T-cell (primary cell): ENCODE data around the gene NPHP3. TPM values are rescaled to one million over a fixed set of nuclear protein-coding genes. Genes with fewer than 3 reads are reported as not detected.

ENCODE experiments used
- ATAC-seq, 4 experiments: fragments of 200-7000 bp in 3 of 4; fragments of 150-1000 bp in 1 of 4; cut with Tn5 transposase; replicated peaks in 1 of 4; 1 replicate in 3 of 4; 2 replicates in 1 of 4; pipeline ENCODE4 v1.10.0; 2021; ENCODE audit warnings: moderate library complexity in 3 of 4, mild to moderate bottlenecking in 2 of 4, moderate number of reproducible peaks in 1 of 4
- CTCF ChIA-PET, 2 donors: fragments of 300-600 bp; sonication (Branson Sonifier 250); formaldehyde crosslinking; loops; one replicate each; lab custom pipeline; 2022; ENCODE audit warnings: antibody characterized with exemption in 2 of 2; lab: Charles Lee
- POLR2A ChIA-PET, 2 donors: fragments of 300-600 bp; sonication (Branson Sonifier 250); formaldehyde crosslinking; loops; one replicate each; lab custom pipeline; 2022; ENCODE audit warnings: antibody characterized with exemption in 2 of 2; lab: Charles Lee
- DNase-seq, 35 experiments: peaks; one replicate each; pipeline versions ENCODE4 v3.0.0 to v3.0.0-alpha.2; 2013 to 2023
- H3K27ac ChIP-seq: one replicate; pipeline ENCODE4 v1.5.1; 2013; ENCODE audit warnings: low read length
- H3K27me3 ChIP-seq, 2 experiments: replicated peaks in 1 of 2; 1 replicate in 1 of 2; 2 replicates in 1 of 2; pipeline versions ENCODE4 v1.6.1 to v1.7.0; 2013; ENCODE audit warnings: low read length in 1 of 2, mixed read lengths in 1 of 2; ENCODE audit not compliant: control insufficient read depth in 2 of 2, insufficient read depth in 2 of 2; ENCODE audit errors: extremely low read depth in 1 of 2
- H3K36me3 ChIP-seq, 2 donors: 1 replicate in 1 of 2; 2 replicates in 1 of 2; pipeline versions ENCODE4 v1.6.1 to v1.7.0; 2013; ENCODE audit warnings: low read length in 1 of 2; ENCODE audit not compliant: control insufficient read depth in 2 of 2, insufficient read depth in 1 of 2; ENCODE audit errors: extremely low read depth in 1 of 2
- H3K4me1 ChIP-seq, 2 experiments: 1 replicate in 1 of 2; 2 replicates in 1 of 2; pipeline versions ENCODE4 v1.6.1 to v1.7.0; 2013; ENCODE audit warnings: low read length in 2 of 2, mixed read lengths in 1 of 2; ENCODE audit not compliant: insufficient read depth in 2 of 2, control insufficient read depth in 1 of 2; ENCODE audit errors: extremely low read depth in 1 of 2
- H3K4me3 ChIP-seq, 2 donors: 1 replicate in 1 of 2; 2 replicates in 1 of 2; pipeline versions ENCODE4 v1.5.1 to v1.7.0; 2013; ENCODE audit warnings: mild to moderate bottlenecking in 2 of 2, low read length in 1 of 2, moderate library complexity in 1 of 2; ENCODE audit not compliant: control insufficient read depth in 1 of 2; ENCODE audit errors: extremely low read depth in 1 of 2
- H3K9me3 ChIP-seq: 2 replicates; pipeline ENCODE4 v1.7.0; 2013
- H3K27ac Mint-ChIP-seq, 2 donors: one replicate each; pipeline ENCODE4 v1.8.0; 2020 to 2021; ENCODE audit warnings: mild to moderate bottlenecking in 2 of 2, mixed read lengths in 2 of 2
- H3K27me3 Mint-ChIP-seq, 2 donors: one replicate each; pipeline ENCODE4 v1.8.0; 2021 to 2022; ENCODE audit warnings: mixed read lengths in 2 of 2
- H3K36me3 Mint-ChIP-seq: one replicate; pipeline ENCODE4 v1.8.0; 2021; ENCODE audit warnings: mixed read lengths
- H3K4me1 Mint-ChIP-seq, 3 donors: one replicate each; pipeline ENCODE4 v1.8.0; 2020 to 2022; ENCODE audit warnings: mixed read lengths in 3 of 3, mild to moderate bottlenecking in 1 of 3
- H3K4me3 Mint-ChIP-seq, 3 donors: one replicate each; pipeline ENCODE4 v1.8.0; 2020 to 2022; ENCODE audit warnings: mild to moderate bottlenecking in 3 of 3, mixed read lengths in 3 of 3, moderate library complexity in 3 of 3
- H3K9me3 Mint-ChIP-seq, 3 donors: one replicate each; pipeline ENCODE4 v1.8.0; 2020 to 2022; ENCODE audit warnings: mixed read lengths in 3 of 3
- WGBS: methylation state at CpG from one replicate; pipeline ENCODE4 v1.1.5; 2013; ENCODE audit warnings: missing lambda C conversion rate; ENCODE audit not compliant: insufficient coverage; 5-methylcytosine and 5-hydroxymethylcytosine counted together
- total RNA-seq, 35 experiments: library from RNA in 6 of 35; stranded (reverse) in 6 of 35; fragments of 120-200 nt in 1 of 35; gene quantifications; one replicate each; pipeline versions ENCODE4 v1.2.1 to v1.2.4 and lab custom pipeline; 2013 to 2026

Gene NPHP3, protein sequence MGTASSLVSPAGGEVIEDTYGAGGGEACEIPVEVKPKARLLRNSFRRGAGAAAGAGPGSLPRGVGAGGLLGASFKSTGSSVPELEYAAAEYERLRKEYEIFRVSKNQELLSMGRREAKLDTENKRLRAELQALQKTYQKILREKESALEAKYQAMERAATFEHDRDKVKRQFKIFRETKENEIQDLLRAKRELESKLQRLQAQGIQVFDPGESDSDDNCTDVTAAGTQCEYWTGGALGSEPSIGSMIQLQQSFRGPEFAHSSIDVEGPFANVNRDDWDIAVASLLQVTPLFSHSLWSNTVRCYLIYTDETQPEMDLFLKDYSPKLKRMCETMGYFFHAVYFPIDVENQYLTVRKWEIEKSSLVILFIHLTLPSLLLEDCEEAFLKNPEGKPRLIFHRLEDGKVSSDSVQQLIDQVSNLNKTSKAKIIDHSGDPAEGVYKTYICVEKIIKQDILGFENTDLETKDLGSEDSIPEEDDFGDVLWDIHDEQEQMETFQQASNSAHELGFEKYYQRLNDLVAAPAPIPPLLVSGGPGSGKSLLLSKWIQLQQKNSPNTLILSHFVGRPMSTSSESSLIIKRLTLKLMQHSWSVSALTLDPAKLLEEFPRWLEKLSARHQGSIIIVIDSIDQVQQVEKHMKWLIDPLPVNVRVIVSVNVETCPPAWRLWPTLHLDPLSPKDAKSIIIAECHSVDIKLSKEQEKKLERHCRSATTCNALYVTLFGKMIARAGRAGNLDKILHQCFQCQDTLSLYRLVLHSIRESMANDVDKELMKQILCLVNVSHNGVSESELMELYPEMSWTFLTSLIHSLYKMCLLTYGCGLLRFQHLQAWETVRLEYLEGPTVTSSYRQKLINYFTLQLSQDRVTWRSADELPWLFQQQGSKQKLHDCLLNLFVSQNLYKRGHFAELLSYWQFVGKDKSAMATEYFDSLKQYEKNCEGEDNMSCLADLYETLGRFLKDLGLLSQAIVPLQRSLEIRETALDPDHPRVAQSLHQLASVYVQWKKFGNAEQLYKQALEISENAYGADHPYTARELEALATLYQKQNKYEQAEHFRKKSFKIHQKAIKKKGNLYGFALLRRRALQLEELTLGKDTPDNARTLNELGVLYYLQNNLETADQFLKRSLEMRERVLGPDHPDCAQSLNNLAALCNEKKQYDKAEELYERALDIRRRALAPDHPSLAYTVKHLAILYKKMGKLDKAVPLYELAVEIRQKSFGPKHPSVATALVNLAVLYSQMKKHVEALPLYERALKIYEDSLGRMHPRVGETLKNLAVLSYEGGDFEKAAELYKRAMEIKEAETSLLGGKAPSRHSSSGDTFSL (N-terminal part only)
- total RNA-seq (10 to 100 TPM; 28.2 to 60.8 (median 52.1) TPM), total RNA-seq (lab: John Stamatoyannopoulos, UW) (2.6 to 45.7 (median 13.9) reads per million in 29 experiments)
- total RNA-seq (2013), result 36.2 TPM

DNA sequence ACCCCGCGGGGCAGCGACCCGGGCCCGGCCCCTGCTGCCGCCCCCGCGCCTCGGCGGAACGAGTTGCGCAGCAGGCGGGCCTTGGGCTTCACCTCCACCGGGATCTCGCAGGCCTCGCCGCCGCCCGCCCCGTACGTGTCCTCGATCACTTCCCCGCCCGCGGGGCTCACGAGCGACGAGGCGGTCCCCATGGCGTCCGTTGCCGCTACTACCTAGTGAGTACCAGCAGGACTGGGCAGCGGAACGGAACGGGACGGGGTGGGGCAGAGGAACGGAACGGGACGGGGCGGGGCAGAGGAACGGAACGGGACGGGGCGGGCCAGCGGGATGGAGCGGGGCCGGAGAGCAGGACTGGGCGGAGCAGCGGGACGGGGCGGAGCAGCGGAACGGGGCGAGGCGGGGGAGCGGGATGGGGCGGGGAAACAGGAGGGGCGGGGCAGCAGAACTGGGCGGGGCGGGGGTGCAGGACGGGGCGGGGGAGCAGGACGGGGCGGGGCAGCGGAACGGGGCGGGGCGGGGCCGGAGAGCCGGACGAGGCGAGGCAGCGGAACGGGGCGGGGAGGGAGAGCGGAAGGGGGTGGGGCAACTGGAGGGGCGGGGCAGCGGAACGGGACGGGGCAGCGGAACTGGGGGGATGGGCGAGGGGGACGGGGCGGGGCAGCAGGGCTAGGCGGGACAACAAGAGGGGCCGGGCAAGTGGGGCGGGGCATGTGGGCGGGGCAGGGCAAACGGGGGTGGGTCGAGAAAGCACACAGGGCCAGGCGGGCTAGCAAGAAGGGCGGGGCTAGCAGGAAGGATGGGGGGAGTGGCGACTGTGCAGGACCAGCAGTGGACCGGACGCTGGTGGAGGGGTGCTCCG lies at the start of gene NPHP3:
NPHP3 (minus strand) TSS at position 245 of the 859 bp plus-strand sequence; CDS start at position 191, 54 bp downstream.
- Mint-ChIP-seq H3K27me3 (peaks cover 0 to 4% of the 10 kb centered on the region in 2 donors), H3K36me3 (peaks cover 10% of the 10 kb centered on the region)
- 1% methylated on average over 55 of the region's 96 CpGs for WGBS

DNA sequence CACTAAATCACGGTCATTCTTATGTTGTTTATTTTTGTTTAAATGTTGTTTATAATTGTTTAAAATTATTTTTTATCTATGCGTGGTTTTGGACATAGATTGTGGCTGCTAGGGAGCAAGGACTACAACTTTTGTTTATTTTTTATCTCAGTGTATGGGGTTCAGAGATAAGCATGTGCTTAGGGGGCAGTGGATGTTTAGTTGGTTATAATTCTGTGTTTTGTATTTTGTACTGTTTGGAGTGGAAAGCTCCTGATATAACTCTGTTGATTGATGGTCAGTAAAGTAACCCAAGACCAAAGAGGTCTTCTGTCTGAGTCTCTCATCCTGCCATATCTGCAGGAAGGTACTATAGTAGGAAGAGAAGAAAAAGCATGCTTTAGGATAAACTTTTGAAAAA lies 36.5 kb upstream of the NPHP3 start:
- WGBS, result no CpG with 5 or more reads among the region's 2 CpGs
- no peak overlapping the region for H3K27ac ChIP-seq
- no peak overlapping the region for H3K4me3 ChIP-seq
- Mint-ChIP-seq H3K9me3 (no peaks in the 10 kb centered on the region), H3K27ac (no peak overlapping the region), H3K4me1 (peaks cover 0 to 4% (median 0%) of the 10 kb centered on the region in 3 donors), H3K27me3 (peaks cover 0 to 3% of the 10 kb centered on the region in 2 donors), H3K36me3 (no peaks in the 10 kb centered on the region), H3K4me3 (no peak overlapping the region)
- no peaks in the 10 kb centered on the region for H3K27me3 ChIP-seq
- ChIA-PET CTCF (no interaction called here), POLR2A (no interaction called here)
- ATAC-seq, result no peak
- no peaks in the 10 kb centered on the region for H3K4me1 ChIP-seq
- no peaks in the 10 kb centered on the region for H3K9me3 ChIP-seq
- DNase-seq, result no peak
- no peaks in the 10 kb centered on the region for H3K36me3 ChIP-seq

More for the DNA sequence above, at the start of gene NPHP3:
- DNase-seq, result peak; percentile 80 to 98 (median 95)
- H3K4me3 ChIP-seq, result peak within 1 kb of the TSS; percentile 88 to 91
- Mint-ChIP-seq H3K4me3 (peak within 1 kb of the TSS; percentile 90 to 92 (median 91)), H3K4me1 (peaks cover 43% of the 10 kb centered on the region in 3 donors), H3K9me3 (no peaks in the 10 kb centered on the region), H3K27ac (peak within 1 kb of the TSS; percentile 77 to 90)
- CTCF ChIA-PET, result interaction anchor here in 1 of 2 donors (0.5 to 1.0 kb wide), 2 partner anchors 851 to 855 kb away, joined by 3 read pairs; partner anchors contain the start of gene CDV3
- no peaks in the 10 kb centered on the region for H3K9me3 ChIP-seq
- peak; percentile 80 to 84 (median 83) for ATAC-seq
- peaks cover 0 to 3% of the 10 kb centered on the region in 2 donors for H3K36me3 ChIP-seq
- H3K27me3 ChIP-seq, result no peaks in the 10 kb centered on the region
- POLR2A ChIA-PET, result interaction anchor here (0.5 to 1.1 kb wide), 3 partner anchors 9 to 862 kb away, joined by 3 to 5 read pairs (median 4); partner anchors contain the start of gene CDV3 (in 1 of the 2)
- H3K27ac ChIP-seq, result peak within 1 kb of the TSS; percentile 69
- peaks cover 16 to 24% of the 10 kb centered on the region in 2 experiments for H3K4me1 ChIP-seq

DNA sequence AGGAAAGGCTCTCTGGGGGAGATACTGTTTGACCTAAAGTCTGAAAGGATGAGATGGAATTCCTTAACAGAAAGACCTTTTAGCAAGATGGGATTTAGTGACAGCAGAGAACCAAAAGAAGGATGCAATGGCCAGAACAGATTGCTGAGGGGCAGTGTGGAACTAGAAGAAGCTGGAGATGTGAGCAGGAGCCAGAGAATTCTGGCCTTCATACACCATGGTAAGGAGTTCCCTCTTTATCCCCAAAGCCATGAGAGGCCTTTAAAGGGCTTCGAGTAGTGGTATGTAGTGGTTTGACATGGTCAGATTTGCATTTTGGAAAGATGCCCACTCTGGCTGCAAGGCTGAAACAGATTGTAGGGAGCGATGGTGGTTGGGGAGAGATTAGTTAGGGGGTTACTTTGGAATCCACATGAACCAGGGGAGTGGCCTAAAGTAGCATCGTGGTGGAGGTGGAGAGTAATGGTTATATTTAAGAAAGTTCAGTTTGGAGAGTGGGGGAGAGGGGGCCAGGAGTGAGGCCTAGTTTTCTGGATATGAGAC lies 34.0 kb upstream of the NPHP3 start:
- no peaks in the 10 kb centered on the region for H3K9me3 ChIP-seq
- H3K36me3 ChIP-seq, result no peaks in the 10 kb centered on the region
- H3K4me3 ChIP-seq, result no peak overlapping the region
- ATAC-seq, result no peak
- H3K27ac Mint-ChIP-seq, result no peak overlapping the region
- no peak overlapping the region for H3K27ac ChIP-seq
- POLR2A ChIA-PET, result interaction anchor here in 1 of 2 donors (0.6 kb wide), 1 partner anchor 10 kb away, joined by 4 read pairs; no protein-coding TSS in a partner anchor
- CTCF ChIA-PET, result no interaction called here
- H3K9me3 Mint-ChIP-seq, result no peaks in the 10 kb centered on the region
- DNase-seq, result no peak
- H3K4me1 Mint-ChIP-seq, result peaks cover 0 to 4% (median 0%) of the 10 kb centered on the region in 3 donors
- no peak overlapping the region for H3K4me3 Mint-ChIP-seq
- no peaks in the 10 kb centered on the region for H3K4me1 ChIP-seq
- peaks cover 0 to 3% of the 10 kb centered on the region in 2 experiments for H3K27me3 ChIP-seq
- H3K27me3 Mint-ChIP-seq, result peaks cover 0 to 3% of the 10 kb centered on the region in 2 donors
- WGBS, result 96% methylated on average over 2 of the region's 3 CpGs
- H3K36me3 Mint-ChIP-seq, result no peaks in the 10 kb centered on the region

DNA sequence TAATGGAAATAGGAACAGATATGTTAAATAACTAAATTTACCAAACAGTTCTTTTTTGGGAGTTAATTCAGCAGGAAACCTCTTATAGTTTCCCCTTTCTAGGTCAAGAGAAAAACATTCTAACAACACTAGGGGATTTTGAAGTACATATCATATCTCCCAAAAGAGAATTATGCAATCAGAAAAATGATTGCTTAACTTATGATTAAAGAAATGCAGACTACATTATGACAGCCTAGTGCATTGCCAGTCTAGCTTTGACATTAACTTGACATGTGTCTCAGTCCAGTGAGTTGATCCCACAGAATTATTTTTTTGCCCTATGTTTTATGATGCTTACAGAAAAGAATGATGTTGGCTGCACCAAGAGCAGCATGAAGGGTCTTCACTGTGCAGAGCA lies 31.7 kb upstream of the NPHP3 start:
- Histone ChIP-seq H3K4me1 (no peaks in the 10 kb centered on the region), H3K36me3 (no peaks in the 10 kb centered on the region), H3K4me3 (no peak overlapping the region), H3K27ac (no peak overlapping the region), H3K27me3 (peaks cover 0 to 3% of the 10 kb centered on the region in 2 experiments), H3K9me3 (no peaks in the 10 kb centered on the region)
- H3K27ac Mint-ChIP-seq, result no peak overlapping the region
- CTCF ChIA-PET, result no interaction called here
- DNase-seq (no peak), ATAC-seq (no peak)
- H3K27me3 Mint-ChIP-seq, result peaks cover 10 to 15% of the 10 kb centered on the region in 2 donors
- peaks cover 0 to 4% (median 0%) of the 10 kb centered on the region in 3 donors for H3K4me1 Mint-ChIP-seq
- no peak overlapping the region for H3K4me3 Mint-ChIP-seq
- no peaks in the 10 kb centered on the region for H3K36me3 Mint-ChIP-seq
- no peaks in the 10 kb centered on the region for H3K9me3 Mint-ChIP-seq
- POLR2A ChIA-PET, result no interaction called here

DNA sequence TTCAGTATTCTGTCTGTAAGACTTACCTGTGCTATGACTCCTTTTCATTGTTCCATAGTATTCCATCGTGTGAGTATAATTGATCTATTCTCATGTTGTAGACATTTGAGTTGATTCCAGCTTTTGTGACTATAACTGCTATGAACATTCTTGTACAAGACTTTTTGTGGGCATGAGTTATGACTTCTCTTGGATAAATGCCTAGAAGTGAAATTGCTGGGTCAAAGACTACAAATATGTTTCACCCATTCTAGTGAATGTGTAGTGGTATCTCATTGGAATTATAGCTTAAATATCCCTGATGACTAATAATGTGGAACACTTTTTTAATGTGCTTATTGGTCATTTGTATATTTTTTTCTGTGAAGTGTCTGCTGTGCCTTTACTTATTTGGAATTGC lies 27.6 kb upstream of the NPHP3 start:
- CTCF ChIA-PET, result no interaction called here
- no peak overlapping the region for H3K4me3 ChIP-seq
- DNase-seq, result no peak
- Mint-ChIP-seq H3K9me3 (no peaks in the 10 kb centered on the region), H3K27me3 (peaks cover 19 to 21% of the 10 kb centered on the region in 2 donors), H3K4me3 (no peak overlapping the region), H3K4me1 (no peaks in the 10 kb centered on the region), H3K27ac (no peak overlapping the region), H3K36me3 (no peaks in the 10 kb centered on the region)
- POLR2A ChIA-PET, result no interaction called here
- no peak overlapping the region for H3K27ac ChIP-seq
- H3K36me3 ChIP-seq, result no peaks in the 10 kb centered on the region
- no peaks in the 10 kb centered on the region for H3K4me1 ChIP-seq
- peaks cover 0 to 12% of the 10 kb centered on the region in 2 experiments for H3K27me3 ChIP-seq
- no peak for ATAC-seq
- no CpG with 5 or more reads among the region's 1 CpG for WGBS
- no peaks in the 10 kb centered on the region for H3K9me3 ChIP-seq
